GM21619 (cell line): Measurements from ENCODE around the gene GRID1.
"Not testable (repeated sequence)": the region's sequence is repeated elsewhere in the genome, so short reads cannot be mapped to it uniquely, and the experiment has no call there.

Experiments used
- ATAC-seq: cut with Tn5 transposase; IDR thresholded peaks from one replicate; pipeline ENCODE4 v1.9.1; 2021; ENCODE audit not compliant: unreplicated experiment

Gene GRID1

GRCh38 chr10:86098187-86098881 is 268.3 kb downstream of the GRID1 start:
- no peak for ATAC-seq

- not testable (repeated sequence) for ATAC-seq
Measured at GRCh38 chr10:86095061-86095460, 271.5 kb downstream of the GRID1 start.

GRCh38 chr10:86092311-86092710 is 274.3 kb downstream of the GRID1 start:
- not testable (repeated sequence) for ATAC-seq

- no peak for ATAC-seq
Measured at GRCh38 chr10:86091216-86091615, 275.4 kb downstream of the GRID1 start.

- no peak for ATAC-seq
Measured at GRCh38 chr10:86090807-86091206, 275.8 kb downstream of the GRID1 start.

- ATAC-seq, result no peak
Measured at GRCh38 chr10:86087716-86088115, 278.9 kb downstream of the GRID1 start.

GRCh38 chr10:86086418-86086817 is 280.2 kb downstream of the GRID1 start:
- ATAC-seq, result no peak

GRCh38 chr10:86085686-86086085 is 280.9 kb downstream of the GRID1 start:
- no peak for ATAC-seq

- no peak for ATAC-seq
Measured at GRCh38 chr10:86085136-86085535, 281.5 kb downstream of the GRID1 start.

GRCh38 chr10:86084585-86084984 is 282.0 kb downstream of the GRID1 start:
- ATAC-seq, result no peak

- ATAC-seq, result no peak
Measured at GRCh38 chr10:86083664-86084175, 282.9 kb downstream of the GRID1 start.

GRCh38 chr10:86083206-86083605 is 283.4 kb downstream of the GRID1 start:
- ATAC-seq, result no peak

GRCh38 chr10:86082556-86082955 is 284.0 kb downstream of the GRID1 start:
- no peak for ATAC-seq

- no peak for ATAC-seq
Measured at GRCh38 chr10:86079088-86079487, 287.5 kb downstream of the GRID1 start.

GRCh38 chr10:86078639-86079035 is 288.0 kb downstream of the GRID1 start:
- ATAC-seq, result no peak

GRCh38 chr10:86077871-86078638 is 288.5 kb downstream of the GRID1 start:
- no peak for ATAC-seq

- no peak for ATAC-seq
Measured at GRCh38 chr10:86077271-86077670, 289.3 kb downstream of the GRID1 start.

- ATAC-seq, result not testable (repeated sequence)
Measured at GRCh38 chr10:86076497-86076896, 290.1 kb downstream of the GRID1 start.

GRCh38 chr10:86075512-86075911 is 291.1 kb downstream of the GRID1 start:
- ATAC-seq, result no peak

- no peak for ATAC-seq
Measured at GRCh38 chr10:86074294-86074693, 292.3 kb downstream of the GRID1 start.

- ATAC-seq, result no peak
Measured at GRCh38 chr10:86073199-86073977, 293.2 kb downstream of the GRID1 start.
